B cell (primary cell): Measurements from ENCODE around the gene CFAP20. TPM values are rescaled to one million over a fixed set of nuclear protein-coding genes. Genes with fewer than 3 reads are reported as not detected.

ENCODE experiments used
- ATAC-seq: fragments of 200-7000 bp; cut with Tn5 transposase; one replicate; pipeline ENCODE4 v1.10.0; 2021; ENCODE audit warnings: low read depth, mild to moderate bottlenecking, moderate number of reproducible peaks, moderate library complexity
- CTCF ChIA-PET: fragments of 350-600 bp; sonication (Branson Sonifier 250); formaldehyde crosslinking; loops from one replicate; lab custom pipeline; 2021; ENCODE audit warnings: antibody characterized with exemption, inconsistent platforms; lab: Charles Lee
- POLR2A ChIA-PET: fragments of 350-600 bp; sonication (Branson Sonifier 250); formaldehyde crosslinking; loops from one replicate; lab custom pipeline; 2021; ENCODE audit warnings: antibody characterized with exemption; lab: Charles Lee
- DNase-seq: peaks from one replicate; pipeline ENCODE4 v3.0.0; 2013
- H2AFZ ChIP-seq: 2 replicates; pipeline ENCODE4 v1.6.1; 2012; ENCODE audit warnings: mild to moderate bottlenecking, low read depth, low read length; ENCODE audit not compliant: insufficient read depth, poor library complexity, severe bottlenecking
- H3K27ac ChIP-seq, 2 donors: 1 replicate in 1 of 2; 2 replicates in 1 of 2; pipeline ENCODE4 v1.5.1; 2012 to 2013; ENCODE audit warnings: low read length in 2 of 2, mild to moderate bottlenecking in 2 of 2, moderate library complexity in 1 of 2
- H3K27me3 ChIP-seq, 4 experiments: fragments of 200-600 bp in 1 of 4; sonication (generic) in 1 of 4; replicated peaks in 1 of 4; 1 replicate in 2 of 4; 2 replicates in 2 of 4; pipeline versions ENCODE4 v1.6.1 to v1.7.0; 2013 to 2016; ENCODE audit warnings: low read length in 3 of 4, mild to moderate bottlenecking in 2 of 4, mixed read lengths in 1 of 4, moderate library complexity in 1 of 4; ENCODE audit not compliant: insufficient read depth in 4 of 4, control insufficient read depth in 3 of 4; ENCODE audit errors: control extremely low read depth in 1 of 4
- H3K36me3 ChIP-seq, 2 experiments: replicated peaks in 1 of 2; 1 replicate in 1 of 2; 2 replicates in 1 of 2; pipeline versions ENCODE4 v1.6.1 to v1.7.1; 2013; ENCODE audit warnings: low read length in 1 of 2; ENCODE audit not compliant: insufficient read depth in 2 of 2, control insufficient read depth in 1 of 2; ENCODE audit errors: control extremely low read depth in 1 of 2, extremely low read depth in 1 of 2
- H3K4me1 ChIP-seq, 2 donors: fragments of 200-600 bp in 1 of 2; sonication (generic) in 1 of 2; 1 replicate in 1 of 2; 2 replicates in 1 of 2; pipeline versions ENCODE4 v1.5.1 to v1.6.1; 2013 to 2017; ENCODE audit warnings: low read length in 2 of 2; ENCODE audit not compliant: control insufficient read depth in 2 of 2, insufficient read depth in 2 of 2
- H3K4me2 ChIP-seq: replicated peaks from 2 replicates; pipeline ENCODE3; 2012; ENCODE audit warnings: mild to moderate bottlenecking, low read depth, low read length; ENCODE audit not compliant: poor library complexity, severe bottlenecking
- H3K4me3 ChIP-seq, 5 experiments: fragments of 200-600 bp in 1 of 5; sonication (generic) in 1 of 5; 1 replicate in 3 of 5; 2 replicates in 2 of 5; pipeline versions ENCODE4 v1.5.1 to v1.7.0; 2011 to 2016; ENCODE audit warnings: low read length in 4 of 5, mild to moderate bottlenecking in 4 of 5, low read depth in 2 of 5, control low read depth in 1 of 5, moderate library complexity in 1 of 5; ENCODE audit not compliant: insufficient read depth in 1 of 5; ENCODE audit errors: control extremely low read depth in 1 of 5, extremely low read depth in 1 of 5
- H3K79me2 ChIP-seq: fragments of 200-600 bp; sonication (generic); one replicate; pipeline ENCODE4 v1.6.0; 2016; ENCODE audit warnings: low read length; ENCODE audit not compliant: control insufficient read depth, insufficient read depth
- H3K9ac ChIP-seq: fragments of 200-600 bp; sonication (generic); 2 replicates; pipeline ENCODE4 v1.6.1; 2017; ENCODE audit warnings: mild to moderate bottlenecking, low read length, moderate library complexity
- H3K9me3 ChIP-seq, 3 donors: one replicate each; pipeline versions ENCODE4 v1.6.1 to v1.7.1; 2013; ENCODE audit warnings: low read length in 2 of 3; ENCODE audit not compliant: control insufficient read depth in 2 of 3, insufficient read depth in 1 of 3; ENCODE audit errors: control extremely low read depth in 1 of 3
- H4K20me1 ChIP-seq: 2 replicates; pipeline ENCODE4 v1.6.0; 2012; ENCODE audit warnings: mild to moderate bottlenecking, low read length; ENCODE audit not compliant: insufficient read depth, control insufficient read depth, poor library complexity, severe bottlenecking
- H3K27ac Mint-ChIP-seq: one replicate; pipeline ENCODE4 v1.8.0; 2021; ENCODE audit warnings: mixed read lengths
- H3K27me3 Mint-ChIP-seq: one replicate; pipeline ENCODE4 v1.8.0; 2021; ENCODE audit warnings: mixed read lengths
- H3K4me1 Mint-ChIP-seq: one replicate; pipeline ENCODE4 v1.8.0; 2021; ENCODE audit warnings: mixed read lengths
- H3K4me3 Mint-ChIP-seq: one replicate; pipeline ENCODE4 v1.8.0; 2021; ENCODE audit warnings: mixed read lengths
- H3K9me3 Mint-ChIP-seq: one replicate; pipeline ENCODE4 v1.8.0; 2022; ENCODE audit warnings: mixed read lengths; ENCODE audit not compliant: insufficient read depth
- EZH2 ChIP-seq: IDR thresholded peaks from 2 replicates; pipeline ENCODE4 v1.6.1; 2012; ENCODE audit warnings: borderline replicate concordance, low read depth, mild to moderate bottlenecking, moderate library complexity, low read length; ENCODE audit not compliant: insufficient read depth, poor library complexity, severe bottlenecking
- WGBS: methylation state at CpG from one replicate; pipeline ENCODE4 v1.1.5; 2013; ENCODE audit warnings: missing lambda C conversion rate; ENCODE audit not compliant: insufficient coverage; 5-methylcytosine and 5-hydroxymethylcytosine counted together
- intact Hi-C: fragments of 100-400 bp; cut with micrococcal nuclease; formaldehyde crosslinking; loops from one replicate; pipeline ENCODE4 v1.10.0; 2022
- polyA plus RNA-seq: library from polyadenylated mRNA; depleted of rRNA; stranded (reverse); fragments of >200 nt; gene quantifications from 2 replicates; pipeline ENCODE4 v1.2.3, GENCODE V29; 2012
- total RNA-seq, 2 donors: library from RNA; stranded (reverse); fragments of 120-200 nt in 1 of 2; gene quantifications; 1 replicate in 1 of 2; 2 replicates in 1 of 2; pipeline versions ENCODE4 v1.2.3 to v1.2.4, GENCODE V29; 2013 to 2022
- TF ChIP-seq, protein P1 (sequence below): fragments of 200-600 bp; IDR thresholded peaks from one replicate; pipeline ENCODE4 v1.8.0; 2022; ENCODE audit warnings: antibody characterized with exemption, mild to moderate bottlenecking

Gene CFAP20
- total and polyA plus RNA-seq, 2 donors (not counting 1 experiment from before 2014, with no cell fraction given), result 27.3 to 45.4 TPM

DNA sequence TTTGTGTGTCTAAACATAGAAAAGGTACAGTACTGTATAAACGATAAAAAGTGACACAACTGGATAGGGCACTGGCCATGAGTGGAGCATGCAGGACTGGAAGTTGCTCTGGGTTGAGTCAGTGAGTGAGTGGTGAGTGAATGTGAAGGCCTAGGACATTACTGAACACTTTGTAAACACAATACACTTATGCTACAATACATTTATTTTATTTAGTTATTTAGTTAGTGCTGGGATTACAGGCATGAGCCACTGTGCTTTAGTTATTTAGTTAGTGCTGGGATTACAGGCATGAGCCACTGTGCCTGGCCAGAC, 4.6 kb downstream of the CFAP20 start:
- DNase-seq, result no peak
- Mint-ChIP-seq H3K27me3 (no peaks in the 10 kb centered on the region), H3K9me3 (no peaks in the 10 kb centered on the region), H3K4me3 (no peak overlapping the region), H3K27ac (no peak overlapping the region), H3K4me1 (peaks cover 69% of the 10 kb centered on the region)
- no peak for ATAC-seq
- peaks cover 0 to 1% (median 0%) of the 10 kb centered on the region in 3 donors for H3K9me3 ChIP-seq
- H2AFZ ChIP-seq, result no peak overlapping the region
- TF ChIP-seq EZH2, result no peak
- TF ChIP-seq, protein P1, sequence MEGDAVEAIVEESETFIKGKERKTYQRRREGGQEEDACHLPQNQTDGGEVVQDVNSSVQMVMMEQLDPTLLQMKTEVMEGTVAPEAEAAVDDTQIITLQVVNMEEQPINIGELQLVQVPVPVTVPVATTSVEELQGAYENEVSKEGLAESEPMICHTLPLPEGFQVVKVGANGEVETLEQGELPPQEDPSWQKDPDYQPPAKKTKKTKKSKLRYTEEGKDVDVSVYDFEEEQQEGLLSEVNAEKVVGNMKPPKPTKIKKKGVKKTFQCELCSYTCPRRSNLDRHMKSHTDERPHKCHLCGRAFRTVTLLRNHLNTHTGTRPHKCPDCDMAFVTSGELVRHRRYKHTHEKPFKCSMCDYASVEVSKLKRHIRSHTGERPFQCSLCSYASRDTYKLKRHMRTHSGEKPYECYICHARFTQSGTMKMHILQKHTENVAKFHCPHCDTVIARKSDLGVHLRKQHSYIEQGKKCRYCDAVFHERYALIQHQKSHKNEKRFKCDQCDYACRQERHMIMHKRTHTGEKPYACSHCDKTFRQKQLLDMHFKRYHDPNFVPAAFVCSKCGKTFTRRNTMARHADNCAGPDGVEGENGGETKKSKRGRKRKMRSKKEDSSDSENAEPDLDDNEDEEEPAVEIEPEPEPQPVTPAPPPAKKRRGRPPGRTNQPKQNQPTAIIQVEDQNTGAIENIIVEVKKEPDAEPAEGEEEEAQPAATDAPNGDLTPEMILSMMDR, result no peak
- H3K79me2 ChIP-seq, result peaks cover 88% of the 10 kb centered on the region
- ChIA-PET POLR2A (no interaction called here), CTCF (no interaction called here)
- H4K20me1 ChIP-seq, result peaks cover 27% of the 10 kb centered on the region
- intact Hi-C loops, result no loop called here
- H3K4me2 ChIP-seq, result no peak overlapping the region
- no peaks in the 10 kb centered on the region for H3K36me3 ChIP-seq
- H3K27me3 ChIP-seq, result no peaks in the 10 kb centered on the region
- no peak overlapping the region for H3K9ac ChIP-seq
- H3K27ac ChIP-seq, result no peak overlapping the region
- 100% methylated on average over 1 of the region's 1 CpG for WGBS
- H3K4me3 ChIP-seq, result no peak overlapping the region
- peaks cover 32 to 37% of the 10 kb centered on the region in 2 donors for H3K4me1 ChIP-seq

- Histone ChIP-seq H3K27me3 (no peaks in the 10 kb centered on the region), H4K20me1 (peaks cover 33% of the 10 kb centered on the region), H3K4me3 (no peak overlapping the region), H3K4me1 (peaks cover 32 to 37% of the 10 kb centered on the region in 2 donors), H3K27ac (no peak overlapping the region), H3K9me3 (no peaks in the 10 kb centered on the region), H3K79me2 (peaks cover 89% of the 10 kb centered on the region), H2AFZ (no peak overlapping the region), H3K9ac (no peak overlapping the region), H3K4me2 (no peak overlapping the region), H3K36me3 (no peaks in the 10 kb centered on the region)
- no peaks in the 10 kb centered on the region for H3K27me3 Mint-ChIP-seq
- no peak for DNase-seq
- ATAC-seq, result no peak
- 89% methylated on average over 2 of the region's 8 CpGs for WGBS
- intact Hi-C loops, result no loop called here
- ChIA-PET POLR2A (no interaction called here), CTCF (interaction anchor here (0.9 kb wide), 1 partner anchor 100 kb away, joined by 4 read pairs; no protein-coding TSS in a partner anchor)
- no peaks in the 10 kb centered on the region for H3K9me3 Mint-ChIP-seq
- H3K4me1 Mint-ChIP-seq, result peaks cover 64% of the 10 kb centered on the region
- no peak overlapping the region for H3K27ac Mint-ChIP-seq
- no peak overlapping the region for H3K4me3 Mint-ChIP-seq
- TF ChIP-seq, protein P1, result no peak
- no peak for TF ChIP-seq EZH2
Measured at GRCh38 chr16:58123896-58124600, 5.1 kb downstream of the CFAP20 start.
